Small intestine (tissue), 7 donors: ENCODE results near the gene ARHGAP45. TPM values are rescaled to one million over a fixed set of nuclear protein-coding genes. Genes with fewer than 3 reads are reported as not detected.

Experiments used
- DNase-seq, 2 donors: peaks; one replicate each; pipeline versions ENCODE4 v3.0.0 to v3.0.0-alpha.2; 2013
- FAIRE-seq: peaks from 2 replicates; lab custom pipeline; 2012; peaks lifted over from hg19 to GRCh38; lab: Jason Lieb, UNC
- H3K27ac ChIP-seq, 3 donors: one replicate each; pipeline ENCODE4 v1.5.1; 2013; ENCODE audit warnings: low read length in 2 of 3, mild to moderate bottlenecking in 2 of 3, control low read depth in 1 of 3, inconsistent platforms in 1 of 3, low read depth in 1 of 3, moderate library complexity in 1 of 3
- H3K27me3 ChIP-seq, 3 donors: one replicate each; pipeline ENCODE4 v1.6.1; 2013; ENCODE audit warnings: low read length in 3 of 3, inconsistent platforms in 1 of 3; ENCODE audit not compliant: control insufficient read depth in 3 of 3, insufficient read depth in 3 of 3
- H3K36me3 ChIP-seq, 3 donors: one replicate each; pipeline ENCODE4 v1.6.1; 2013; ENCODE audit warnings: low read length in 3 of 3, inconsistent platforms in 1 of 3, low read depth in 1 of 3, mild to moderate bottlenecking in 1 of 3, moderate library complexity in 1 of 3; ENCODE audit not compliant: control insufficient read depth in 3 of 3, insufficient read depth in 2 of 3
- H3K4me1 ChIP-seq, 3 donors: one replicate each; pipeline ENCODE4 v1.6.1; 2013; ENCODE audit warnings: low read length in 2 of 3, inconsistent platforms in 1 of 3, low read depth in 1 of 3, mild to moderate bottlenecking in 1 of 3, moderate library complexity in 1 of 3; ENCODE audit not compliant: control insufficient read depth in 3 of 3, insufficient read depth in 2 of 3
- H3K4me3 ChIP-seq, 3 donors: one replicate each; pipeline ENCODE4 v1.5.1; 2013; ENCODE audit warnings: low read length in 3 of 3, control low read depth in 1 of 3, inconsistent platforms in 1 of 3, low read depth in 1 of 3, mild to moderate bottlenecking in 1 of 3, moderate library complexity in 1 of 3
- H3K9me3 ChIP-seq, 2 donors: one replicate each; pipeline ENCODE4 v1.6.1; 2013; ENCODE audit warnings: low read depth in 1 of 2, low read length in 1 of 2; ENCODE audit not compliant: control insufficient read depth in 2 of 2, insufficient read depth in 1 of 2
- WGBS, 3 donors: extraction: QIAGEN DNeasy Blood & Tissue Kit; methylation state at CpG; one replicate each; pipeline ENCODE4 v1.1.7; 2013; 5-methylcytosine and 5-hydroxymethylcytosine counted together
- polyA plus RNA-seq, 4 donors: library from polyadenylated mRNA; stranded (reverse) in 3 of 4; unstranded in 1 of 4; fragments of 200-250 nt in 3 of 4; fragments of 120-200 nt in 1 of 4; gene quantifications; one replicate each; pipeline versions ENCODE4 v1.2.1 to v1.2.3, GENCODE V29; 2013
- donor health status: healthy with polysubstance abuse.
- donor health status: control.
- donor health status: control.
- donor health status: Bipolar disorder and iron deficiency.
- donor health status: healthy.

Gene ARHGAP45
- polyA plus RNA-seq, 4 donors, result 15.9 to 81.1 (median 48.5) TPM

DNA sequence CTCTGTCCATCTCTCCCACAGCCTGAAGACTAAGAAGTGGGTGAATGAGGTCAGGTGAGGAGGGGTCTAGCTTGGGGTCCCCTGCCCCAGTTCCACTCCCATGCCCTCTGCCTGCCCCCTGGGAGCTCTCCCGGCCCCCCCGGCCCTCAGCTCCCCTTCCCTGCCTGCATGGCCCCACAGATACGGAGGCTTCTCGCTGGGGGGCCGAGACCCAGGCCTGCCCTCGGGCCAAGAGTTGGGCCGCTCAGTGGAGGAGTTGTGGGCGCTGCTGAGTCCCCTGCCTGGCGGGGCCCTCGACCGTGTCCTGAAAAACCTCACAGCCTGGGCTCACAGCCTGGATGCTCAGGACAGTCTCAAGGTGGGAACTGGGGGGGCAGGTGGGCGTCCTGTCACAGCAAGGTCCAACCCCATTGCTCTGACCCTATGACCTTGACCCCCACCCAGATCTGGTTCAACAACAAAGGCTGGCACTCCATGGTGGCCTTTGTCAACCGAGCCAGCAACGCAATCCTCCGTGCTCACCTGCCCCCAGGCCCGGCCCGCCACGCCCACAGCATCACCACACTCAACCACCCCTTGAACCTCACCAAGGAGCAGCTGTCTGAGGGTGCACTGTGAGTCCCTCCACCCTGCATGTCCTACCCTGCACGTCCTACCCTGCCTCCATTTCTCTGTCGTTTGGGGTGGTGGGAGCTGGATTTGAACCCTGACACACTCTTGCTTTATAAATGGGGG, 10.9 kb upstream of the ARHGAP45 start:
- H3K27ac ChIP-seq, result no peak overlapping the region
- H3K4me1 ChIP-seq, result no peaks in the 10 kb centered on the region
- FAIRE-seq (no peak), DNase-seq (no peak)
- peaks cover 0 to 55% of the 10 kb centered on the region in 2 donors for H3K9me3 ChIP-seq
- no peaks in the 10 kb centered on the region for H3K27me3 ChIP-seq
- no peak overlapping the region for H3K4me3 ChIP-seq
- WGBS, 3 donors, result 78 to 93% (median 85%) methylated on average over 17 to 20 of the region's 20 CpGs
- peaks cover 0 to 5% (median 0%) of the 10 kb centered on the region in 3 donors for H3K36me3 ChIP-seq

DNA sequence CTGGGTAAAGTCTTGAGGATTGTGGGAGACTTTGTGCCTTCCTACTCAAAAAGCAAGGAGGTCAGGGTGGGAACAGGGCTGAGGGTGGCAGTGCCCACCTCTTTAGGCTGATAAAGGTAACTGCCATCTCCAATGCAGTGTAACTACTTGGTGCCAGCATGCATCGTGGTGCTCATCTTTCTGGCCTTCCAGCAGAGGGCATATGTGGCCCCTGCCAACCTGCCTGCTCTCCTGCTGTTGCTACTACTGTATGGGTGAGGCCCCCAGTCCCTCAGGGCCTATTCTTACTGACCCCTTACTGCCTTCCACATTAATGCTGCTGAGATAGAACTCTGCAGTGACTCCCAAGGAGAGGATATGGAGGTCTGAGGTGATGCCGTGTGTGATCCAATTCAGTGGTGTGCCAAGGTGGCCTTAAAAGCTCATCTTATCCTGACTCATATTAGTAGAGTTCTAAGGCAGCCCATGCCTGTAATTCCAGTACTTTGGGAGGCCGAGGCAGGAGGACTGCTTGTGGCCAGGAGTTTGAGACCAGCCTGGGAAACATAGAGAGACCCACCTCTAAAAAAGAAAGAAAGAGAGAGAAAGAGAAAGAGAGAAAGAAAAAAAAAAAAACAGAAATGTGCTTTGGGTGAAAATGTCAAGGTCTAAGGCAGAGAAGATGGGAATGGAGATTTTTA, 9.7 kb upstream of the ARHGAP45 start:
- H3K9me3 ChIP-seq, result peaks cover 0 to 52% of the 10 kb centered on the region in 2 donors
- no peaks in the 10 kb centered on the region for H3K27me3 ChIP-seq
- no peak overlapping the region for H3K27ac ChIP-seq
- FAIRE-seq (no peak), DNase-seq (peak; percentile 61)
- H3K4me1 ChIP-seq, result no peaks in the 10 kb centered on the region
- H3K36me3 ChIP-seq, result peaks cover 0 to 5% (median 0%) of the 10 kb centered on the region in 3 donors
- WGBS, 3 donors, result 28 to 45% (median 38%) methylated on average over 3 of the region's 3 CpGs
- no peak overlapping the region for H3K4me3 ChIP-seq

- H3K27me3 ChIP-seq, result no peaks in the 10 kb centered on the region
- no peak overlapping the region for H3K27ac ChIP-seq
- peaks cover 0 to 5% (median 0%) of the 10 kb centered on the region in 3 donors for H3K36me3 ChIP-seq
- H3K4me3 ChIP-seq, result no peak overlapping the region
- 89 to 93% (median 91%) methylated on average over 5 of the region's 5 CpGs for WGBS, 3 donors
- no peak for DNase-seq
- no peaks in the 10 kb centered on the region for H3K4me1 ChIP-seq
- FAIRE-seq, result no peak
- peaks cover 0 to 54% of the 10 kb centered on the region in 2 donors for H3K9me3 ChIP-seq
Measured at GRCh38 chr19:1058112-1058511, 8.9 kb upstream of the ARHGAP45 start.

DNA sequence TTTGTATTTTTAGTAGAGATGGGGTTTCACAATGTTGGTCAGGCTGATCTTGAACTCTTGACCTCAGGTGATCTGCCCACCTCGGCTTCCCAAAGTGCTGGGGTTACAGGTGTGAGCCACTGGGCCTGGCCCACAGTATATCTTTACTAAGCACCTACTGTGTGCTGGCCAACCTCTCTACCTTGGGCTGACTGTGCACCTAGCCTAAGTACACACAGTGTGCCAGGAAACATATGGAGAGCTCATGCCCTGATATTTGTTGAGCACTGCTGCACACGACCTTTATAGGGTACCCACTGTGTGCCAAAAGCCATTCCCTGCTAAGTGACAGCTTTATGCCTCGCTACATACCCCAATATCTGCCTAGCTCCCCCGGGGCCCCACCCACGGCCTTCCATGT, 6.3 kb upstream of the ARHGAP45 start:
- peaks cover 0 to 15% (median 0%) of the 10 kb centered on the region in 3 donors for H3K4me1 ChIP-seq
- FAIRE-seq, result no peak
- H3K9me3 ChIP-seq, result peaks cover 0 to 49% of the 10 kb centered on the region in 2 donors
- no peak overlapping the region for H3K4me3 ChIP-seq
- no peak for DNase-seq
- H3K27ac ChIP-seq, result no peak overlapping the region
- peaks cover 0 to 24% (median 0%) of the 10 kb centered on the region in 3 donors for H3K27me3 ChIP-seq
- 64 to 80% (median 76%) methylated on average over 5 of the region's 5 CpGs for WGBS, 3 donors
- H3K36me3 ChIP-seq, result peaks cover 0 to 5% (median 0%) of the 10 kb centered on the region in 3 donors

GRCh38 chr19:1061987-1062386, 5.0 kb upstream of the ARHGAP45 start:
- peaks cover 0 to 24% (median 0%) of the 10 kb centered on the region in 3 donors for H3K4me1 ChIP-seq
- WGBS, 3 donors, result 83 to 93% (median 87%) methylated on average over 20 of the region's 20 CpGs
- H3K9me3 ChIP-seq, result peaks cover 0 to 36% of the 10 kb centered on the region in 2 donors
- FAIRE-seq (no peak), DNase-seq (no peak)
- no peak overlapping the region for H3K27ac ChIP-seq
- H3K36me3 ChIP-seq, result no peaks in the 10 kb centered on the region
- H3K4me3 ChIP-seq, result no peak overlapping the region
- H3K27me3 ChIP-seq, result peaks cover 0 to 36% (median 0%) of the 10 kb centered on the region in 3 donors

DNA sequence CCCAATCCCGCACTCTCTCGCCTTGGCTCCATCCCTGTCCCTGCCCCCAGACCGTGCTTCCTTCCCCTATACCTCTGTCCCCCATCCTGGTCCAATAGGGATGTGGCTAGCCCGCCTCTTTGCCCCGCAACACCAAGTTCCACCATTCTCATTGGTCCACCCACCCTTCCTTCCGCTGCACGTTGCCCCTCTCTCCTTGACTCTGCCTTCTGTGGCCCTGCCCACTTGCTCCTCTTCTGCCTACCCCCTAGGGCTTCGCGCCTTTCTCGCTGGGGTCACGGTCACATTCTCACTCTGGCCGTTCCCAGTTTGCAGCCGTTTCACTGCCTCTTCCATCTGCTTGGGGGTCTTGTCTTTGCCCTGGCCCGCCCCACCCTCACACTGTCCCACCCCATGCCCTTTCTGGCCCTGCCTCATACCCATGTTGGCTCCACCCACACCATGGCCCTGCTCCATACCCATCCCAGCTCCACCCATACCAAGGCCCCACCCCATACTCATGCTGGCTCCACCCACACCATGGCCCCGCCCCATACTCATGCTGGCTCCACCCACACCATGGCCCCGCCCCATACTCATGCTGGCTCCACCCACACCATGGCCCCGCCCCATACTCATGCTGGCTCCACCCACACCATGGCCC, 4.5 kb upstream of the ARHGAP45 start:
- peaks cover 0 to 24% (median 0%) of the 10 kb centered on the region in 3 donors for H3K4me1 ChIP-seq
- 81 to 89% (median 84%) methylated on average over 15 to 17 of the region's 17 CpGs for WGBS, 3 donors
- FAIRE-seq, result no peak

GRCh38 chr19:1063030-1063908, 3.7 kb upstream of the ARHGAP45 start:
- FAIRE-seq, result no peak
- H3K4me1 ChIP-seq, result peaks cover 0 to 24% (median 0%) of the 10 kb centered on the region in 3 donors
- H3K27ac ChIP-seq, result no peak overlapping the region
- H3K9me3 ChIP-seq, result peaks cover 0 to 23% of the 10 kb centered on the region in 2 donors
- 68 to 82% (median 78%) methylated on average over 36 to 37 of the region's 37 CpGs for WGBS, 3 donors
- no peak overlapping the region for H3K4me3 ChIP-seq
- DNase-seq, result no peak
- peaks cover 0 to 49% (median 2%) of the 10 kb centered on the region in 3 donors for H3K27me3 ChIP-seq
- H3K36me3 ChIP-seq, result no peaks in the 10 kb centered on the region

More for the DNA sequence above, 4.5 kb upstream of the ARHGAP45 start:
- H3K36me3 ChIP-seq, result no peaks in the 10 kb centered on the region
- H3K27ac ChIP-seq, result no peak overlapping the region
- peaks cover 0 to 31% of the 10 kb centered on the region in 2 donors for H3K9me3 ChIP-seq
- no peak overlapping the region for H3K4me3 ChIP-seq
- H3K27me3 ChIP-seq, result peaks cover 0 to 41% (median under 1%) of the 10 kb centered on the region in 3 donors
- no peak for DNase-seq
